ACHN (cell line): Measurements from ENCODE around the gene KCNH2.

Source experiments
- DNase-seq: peaks from one replicate; pipeline ENCODE4 v3.0.0-alpha.2; 2015
- in situ Hi-C: cut with HindIII; loops from 2 replicates; pipeline ENCODE4 v1.10.0; 2017; ENCODE audit warnings: low sequenced_read_pairs, low pct_ligation_motif_present, low pct_unique_long_range_greater_than_20kb

KCNH2 gene

DNA sequence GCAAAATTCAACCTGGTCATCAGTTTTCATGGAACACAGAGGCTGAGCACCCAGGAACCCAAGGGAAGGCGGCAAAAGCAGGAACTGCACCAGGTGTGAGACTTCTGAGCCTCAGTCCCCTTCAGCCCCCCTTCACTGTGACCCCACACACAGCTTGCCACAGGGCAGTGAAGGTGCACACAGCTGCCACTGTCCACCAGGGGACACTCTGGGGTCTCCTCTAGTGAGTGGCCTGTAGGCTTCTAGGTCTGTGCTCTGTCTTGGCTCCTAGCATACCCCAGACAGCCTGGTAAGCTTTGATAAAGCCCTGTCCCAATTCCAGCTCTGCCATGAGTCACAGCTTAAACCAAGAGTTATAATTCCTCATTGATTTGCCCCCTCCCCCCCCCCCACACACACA, 12.1 kb downstream of the KCNH2 start:
- DNase-seq: peak; percentile 27
- in situ Hi-C loops: no loop called here

- DNase-seq: no peak
- in situ Hi-C loops: no loop called here
Measured at GRCh38 chr7:150965273-150965830, 12.8 kb downstream of the KCNH2 start.

DNA sequence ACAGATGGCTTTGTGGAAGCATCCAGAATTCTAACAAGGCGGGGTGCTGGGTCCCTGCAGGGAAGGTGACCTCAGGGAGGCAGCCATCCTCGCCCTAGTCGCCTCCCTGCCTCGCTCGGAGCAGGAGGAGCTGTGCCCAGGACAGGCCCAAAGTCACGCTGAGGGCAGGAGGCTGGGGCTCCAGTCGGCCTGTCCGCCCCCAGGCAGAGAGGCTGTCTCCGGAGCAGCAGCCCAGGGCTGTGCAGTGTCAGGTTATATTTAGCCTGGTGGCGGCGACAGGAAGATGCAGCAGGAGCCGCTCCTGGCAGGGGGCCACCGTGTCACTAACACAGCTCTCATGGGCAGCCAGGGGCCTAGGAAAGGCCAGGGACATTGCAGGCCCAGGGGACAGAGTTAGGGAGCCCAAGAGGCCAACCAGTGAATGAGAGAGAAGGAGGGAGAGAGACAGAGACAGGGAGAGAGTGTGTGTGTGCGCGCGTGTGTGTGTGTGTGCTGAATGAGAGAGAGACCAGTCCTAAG, 13.5 kb downstream of the KCNH2 start:
- in situ Hi-C loops: no loop called here
- no peak for DNase-seq

DNA sequence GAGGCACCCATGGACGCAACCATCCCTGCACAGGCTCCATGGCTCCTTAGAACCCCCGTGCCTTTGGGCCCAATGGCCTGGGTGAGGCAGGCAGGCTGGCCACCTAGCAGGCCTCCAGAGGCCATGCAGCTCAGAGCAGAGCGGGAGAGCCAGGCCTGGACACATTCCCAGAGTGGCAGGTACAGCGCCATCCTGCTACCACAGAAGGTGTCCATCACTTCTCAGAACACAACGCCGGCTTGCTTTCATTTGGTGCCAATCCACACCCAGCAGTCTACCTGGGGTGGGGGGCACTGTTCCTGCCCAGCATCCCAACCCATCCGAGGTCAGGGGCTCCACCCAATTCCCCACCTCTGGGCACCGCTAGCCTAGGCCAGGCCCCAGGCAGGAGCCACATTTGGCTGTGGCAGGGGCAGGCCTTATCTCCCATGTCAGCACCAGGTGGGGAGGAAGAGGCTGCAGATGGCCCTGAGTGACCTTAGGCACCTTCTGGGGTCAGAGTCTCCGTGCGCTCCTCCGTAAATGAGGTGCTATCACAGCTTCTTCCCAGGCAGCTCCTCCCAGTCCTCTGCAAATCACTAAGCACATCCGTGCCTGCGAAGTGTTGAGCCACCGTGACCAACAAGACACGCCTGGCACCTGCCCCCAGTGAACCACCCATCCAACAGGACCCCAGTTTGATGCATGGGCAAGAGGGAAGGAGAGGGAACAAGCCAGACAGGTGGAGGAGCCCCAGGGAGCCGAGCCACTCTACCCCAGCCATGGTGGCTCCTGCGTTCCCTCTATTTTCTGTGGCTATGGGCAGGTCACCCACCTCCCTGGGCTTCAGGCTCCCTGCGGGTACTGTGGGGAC, 14.2 kb downstream of the KCNH2 start:
- in situ Hi-C loops: no loop called here
- no peak for DNase-seq

- peak; percentile 57 for DNase-seq
- in situ Hi-C loops: no loop called here
Measured at GRCh38 chr7:150962553-150963399, 15.3 kb downstream of the KCNH2 start.

DNA sequence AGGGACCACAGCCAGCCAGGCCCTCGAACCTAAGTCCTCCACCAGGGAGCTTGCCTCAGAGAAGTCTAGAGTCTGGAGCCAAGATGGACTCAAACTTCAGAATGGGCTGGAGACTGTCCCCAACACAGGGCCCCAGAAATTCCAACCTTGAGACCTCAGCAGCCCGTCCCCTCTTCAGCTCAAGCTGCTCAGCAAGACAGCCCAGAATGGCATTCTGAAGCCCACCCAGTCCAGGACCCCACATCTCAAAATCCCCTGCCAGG, 15.9 kb downstream of the KCNH2 start:
- in situ Hi-C loops: no loop called here
- no peak for DNase-seq

GRCh38 chr7:150961510-150962289, 16.4 kb downstream of the KCNH2 start:
- in situ Hi-C loops: no loop called here
- no peak for DNase-seq

- DNase-seq: no peak
- in situ Hi-C loops: no loop called here
Measured at GRCh38 chr7:150959739-150960734, 18.1 kb downstream of the KCNH2 start.

DNA sequence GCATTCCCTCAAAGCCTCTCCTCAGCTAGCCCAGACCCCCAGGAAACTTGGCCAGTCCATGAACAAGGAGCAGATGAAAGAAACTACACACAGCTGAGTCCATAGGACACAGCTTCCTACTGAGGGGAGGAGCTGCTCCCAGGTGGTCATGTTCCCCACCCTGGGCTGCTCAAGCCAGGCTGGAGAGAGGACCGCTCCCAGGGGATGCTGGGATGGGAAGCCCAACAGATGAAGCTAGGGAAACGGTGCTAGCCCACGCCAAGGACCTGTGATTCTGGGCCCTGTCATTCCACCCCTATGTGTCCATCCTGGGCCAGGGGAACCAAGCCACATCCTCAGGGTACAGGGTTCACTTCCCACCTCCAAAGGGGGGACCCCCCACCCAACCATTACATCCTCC, 19.0 kb downstream of the KCNH2 start:
- in situ Hi-C loops: no loop called here
- no peak for DNase-seq

GRCh38 chr7:150958597-150958996, 19.5 kb downstream of the KCNH2 start:
- DNase-seq: no peak
- in situ Hi-C loops: no loop called here

DNA sequence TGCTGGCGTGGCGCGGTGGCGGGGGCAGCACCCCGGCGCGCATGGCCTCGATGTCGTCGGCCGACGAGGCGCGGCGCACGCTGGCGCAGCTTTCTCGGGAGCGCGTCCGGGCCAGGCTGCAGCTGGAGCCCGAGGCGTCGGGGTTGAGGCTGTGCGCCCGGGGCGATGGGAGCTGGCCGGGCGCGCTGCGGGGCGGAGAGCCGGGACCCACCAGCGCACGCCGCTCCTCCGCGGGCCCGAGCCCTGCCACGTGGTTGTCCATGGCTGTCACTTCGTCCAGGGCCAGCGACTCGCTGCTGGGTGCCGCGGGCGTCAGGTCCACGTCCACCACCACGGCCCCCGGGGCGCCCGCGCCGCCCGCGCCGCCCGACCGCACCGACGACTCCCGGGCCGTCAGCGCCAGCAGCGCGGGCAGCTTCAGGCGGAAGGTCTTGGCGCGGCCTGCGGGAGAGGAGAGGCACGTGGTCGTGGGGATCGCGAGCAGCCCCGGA, 20.0 kb downstream of the KCNH2 start:
- DNase-seq: no peak
- in situ Hi-C loops: no loop called here

GRCh38 chr7:150957133-150958020, 20.7 kb downstream of the KCNH2 start:
- in situ Hi-C loops: no loop called here
- no peak for DNase-seq

DNA sequence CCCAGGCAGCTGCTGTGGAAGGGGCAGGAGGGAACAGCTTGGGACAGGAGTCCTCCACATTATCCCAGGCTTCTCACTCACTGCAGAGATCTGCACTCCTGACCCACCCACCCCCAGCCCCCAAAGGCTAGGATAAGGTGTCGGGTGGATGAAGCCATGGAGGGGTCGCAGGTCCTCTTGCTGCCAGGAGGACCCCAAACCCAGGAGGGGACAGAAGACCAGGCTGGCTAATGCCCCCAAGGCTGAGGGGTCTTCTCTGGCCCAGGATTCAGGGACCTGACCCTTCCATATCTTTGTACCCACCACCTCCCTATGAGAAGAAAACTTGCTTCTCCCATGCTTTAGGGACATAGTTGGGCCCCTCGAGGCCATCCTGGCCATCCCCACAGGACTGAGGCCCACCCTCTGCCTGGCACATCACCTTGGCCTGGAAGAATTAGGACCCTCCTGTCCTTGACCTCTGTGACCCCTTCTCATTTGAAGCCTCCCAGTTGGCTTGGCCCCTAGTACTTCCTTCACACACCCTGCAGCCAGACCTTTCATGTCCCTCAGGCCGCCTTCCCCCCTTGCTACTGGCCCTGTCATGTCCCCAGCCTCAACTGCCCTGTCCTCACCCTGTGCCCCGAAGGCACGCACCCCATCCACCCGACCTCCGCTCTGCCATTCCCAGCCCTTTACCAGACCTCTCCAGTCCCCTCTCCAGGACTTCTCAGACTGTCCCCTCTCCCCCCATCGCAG, 21.6 kb downstream of the KCNH2 start:
- in situ Hi-C loops: no loop called here
- no peak for DNase-seq

DNA sequence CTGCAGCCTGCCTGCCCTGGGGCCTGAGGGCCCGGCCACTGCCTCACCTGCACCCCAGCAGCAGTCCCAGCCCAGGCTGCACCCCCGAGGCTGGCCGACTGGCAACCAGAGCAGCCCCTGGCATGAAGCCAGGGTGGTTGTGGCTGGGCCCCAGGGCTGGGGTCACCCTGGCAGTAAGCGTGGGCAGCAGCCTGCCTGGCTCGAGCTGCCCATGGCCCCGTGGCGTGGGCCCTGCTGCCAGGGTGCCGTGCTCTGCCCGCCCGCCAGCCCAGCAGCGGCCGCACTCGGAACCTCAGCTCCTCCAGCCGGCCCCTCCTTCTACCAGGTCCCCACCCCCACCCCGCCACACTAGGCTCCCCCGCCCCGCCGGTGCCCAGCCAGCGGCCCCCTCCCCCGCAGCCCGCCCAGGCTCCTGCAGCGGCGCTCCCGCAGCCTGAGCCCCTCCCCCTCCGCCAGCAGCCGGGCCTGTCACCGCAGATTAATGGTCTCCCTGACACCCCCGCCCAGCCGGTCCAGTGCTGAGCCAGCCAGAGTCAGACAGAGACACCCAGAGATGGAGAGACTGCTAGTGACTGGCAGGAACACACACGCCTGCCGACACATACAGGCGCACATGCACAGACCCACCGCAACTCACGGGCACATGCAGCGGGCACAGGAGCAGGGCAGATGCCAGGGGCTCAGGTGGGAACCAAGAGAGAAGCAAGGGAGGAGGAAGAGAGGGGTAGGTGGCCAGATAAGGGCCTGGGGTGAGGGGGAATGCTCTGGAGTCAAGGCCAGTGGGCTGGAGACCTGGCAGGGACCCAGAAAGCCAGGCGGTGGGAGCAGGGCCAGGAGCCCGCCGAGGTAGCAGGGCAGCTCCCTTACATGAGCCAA, 22.4 kb downstream of the KCNH2 start:
- in situ Hi-C loops: no loop called here
- no peak for DNase-seq

- in situ Hi-C loops: no loop called here
- no peak for DNase-seq
Measured at GRCh38 chr7:150954986-150955518, 23.1 kb downstream of the KCNH2 start.
